Activated CD4-positive, alpha-beta T cell treated with anti-CD3 and anti-CD28 coated beads, Interleukin-2, Interleukin-4, amounts not matched to agents 100 ng/mL and 50 ng/mL, durations not matched to agents 16 hours and 8 hours (primary cell): ENCODE results near the gene TBC1D4.

ENCODE experiments used
- DNase-seq: peaks from one replicate; pipeline ENCODE4 v3.0.0-alpha.2; 2020; ENCODE audit warnings: low spot score

Gene TBC1D4

DNA sequence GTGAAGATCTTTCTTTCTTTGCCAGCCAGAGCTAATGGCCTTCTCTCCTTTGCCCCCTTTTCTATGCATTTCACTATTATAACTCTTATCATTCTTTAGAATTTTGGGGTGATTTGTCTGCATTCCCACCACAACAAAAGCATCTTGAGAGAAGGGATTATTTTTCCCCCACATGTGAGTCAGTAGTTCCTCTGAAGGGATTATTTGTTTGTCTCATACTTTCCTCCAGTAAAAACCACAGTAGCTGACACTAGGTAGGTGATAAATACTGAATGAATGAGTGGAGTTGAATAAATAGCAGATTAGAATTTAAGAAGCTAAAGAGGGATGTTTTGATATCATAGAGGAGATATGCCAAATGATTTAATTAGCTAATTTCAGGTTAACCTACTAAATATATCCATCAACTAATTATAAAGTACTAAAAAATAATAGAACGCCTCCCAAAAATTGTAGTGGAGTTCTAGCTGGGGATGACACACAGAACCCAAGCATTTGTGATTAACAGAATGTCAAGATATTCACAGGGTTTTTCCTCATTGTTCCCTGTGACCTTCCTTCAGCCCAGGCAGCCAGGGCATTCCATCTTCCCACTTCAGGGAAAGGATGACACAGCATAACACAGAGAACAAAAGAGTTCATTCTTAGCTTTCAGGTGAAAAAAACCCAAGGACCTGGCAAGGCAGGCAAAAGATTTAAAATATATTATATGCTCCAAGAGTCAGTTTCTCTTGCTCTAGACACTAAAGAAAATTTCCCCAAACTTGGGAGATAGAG is 3.5 kb upstream of the TBC1D4 start:
- DNase-seq: peak; percentile 17

GRCh38 chr13:75482820-75483079 is 781 bp upstream of the TBC1D4 start:
- no peak for DNase-seq

DNA sequence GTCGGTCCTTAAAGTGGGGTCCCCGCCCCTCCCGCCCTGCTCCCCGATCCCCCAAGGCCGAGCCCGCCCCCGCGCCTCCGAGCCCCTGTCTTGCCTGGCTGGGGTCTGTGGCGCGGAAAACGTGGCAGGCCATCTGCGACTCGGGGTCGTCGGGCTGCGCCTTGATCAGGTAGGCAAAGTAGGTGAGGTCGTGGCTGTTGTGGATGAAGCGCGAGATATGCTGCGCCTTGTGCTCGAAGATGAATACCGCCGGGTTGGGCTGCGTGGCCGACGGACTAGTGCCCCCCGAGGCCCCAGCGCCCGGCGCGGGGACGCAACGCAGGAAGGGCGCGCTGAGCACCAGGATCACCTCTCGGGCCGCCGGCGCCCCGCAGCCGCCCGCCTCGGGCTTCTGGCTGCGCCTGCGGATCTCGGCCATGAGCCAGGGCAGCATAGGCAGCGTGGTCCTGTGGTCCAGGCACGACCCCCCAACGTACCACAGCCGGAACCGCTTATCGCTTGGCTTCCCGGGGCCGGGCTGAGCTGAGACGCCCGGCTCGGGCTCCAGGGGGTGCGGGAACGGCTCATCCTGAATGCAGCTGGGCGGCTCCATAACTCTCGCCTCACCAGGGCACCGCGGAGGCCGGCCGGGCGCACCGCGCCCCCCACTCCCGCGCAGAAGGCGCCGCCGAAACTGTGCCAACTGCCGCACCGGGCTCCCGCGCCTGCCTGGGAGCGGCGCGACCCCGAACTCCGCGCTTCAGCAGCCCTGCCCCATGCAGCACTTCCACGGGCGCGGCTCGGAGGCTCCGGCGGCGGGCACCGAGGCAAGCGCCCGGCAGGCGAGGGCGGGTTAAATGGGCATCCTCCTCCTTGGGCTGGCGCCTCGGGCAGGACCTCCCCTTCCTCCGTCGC is 546 bp downstream of the TBC1D4 start:
- DNase-seq: no peak

- peak; percentile 46 for DNase-seq
Measured at GRCh38 chr13:75480671-75481175, 1.2 kb downstream of the TBC1D4 start.

DNA sequence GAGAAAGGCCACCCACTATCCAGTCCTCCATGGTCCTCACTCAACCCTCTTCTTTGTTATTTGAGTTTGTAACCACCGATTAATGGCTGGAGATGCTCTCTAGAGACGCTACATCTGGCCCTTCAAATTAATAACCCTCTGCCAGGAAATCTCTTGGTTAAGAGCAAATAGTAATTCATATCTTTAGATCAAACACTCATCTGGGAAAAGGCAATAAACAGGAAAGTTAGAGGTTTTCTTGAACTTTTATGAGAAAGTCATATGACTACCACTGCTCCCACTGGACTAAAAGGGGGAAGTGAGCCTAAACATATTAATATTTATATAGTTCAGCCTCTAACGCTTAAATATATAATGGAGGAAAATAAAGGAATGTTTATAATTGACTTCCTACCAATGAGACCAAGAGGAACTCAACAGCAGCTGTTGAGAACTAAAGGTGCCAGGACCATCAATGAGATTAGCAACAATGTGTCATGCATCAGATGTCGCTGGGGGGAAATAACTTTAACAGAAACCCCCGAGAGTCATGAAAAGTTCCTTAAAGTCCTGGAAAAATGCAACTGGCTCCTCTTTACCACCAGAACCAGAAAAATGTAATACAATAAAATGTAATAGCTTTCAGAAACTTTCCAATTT is 2.7 kb downstream of the TBC1D4 start:
- no peak for DNase-seq

GRCh38 chr13:75478659-75479058 is 3.3 kb downstream of the TBC1D4 start:
- DNase-seq: no peak

GRCh38 chr13:75474956-75475355 is 7.0 kb downstream of the TBC1D4 start:
- no peak for DNase-seq

DNA sequence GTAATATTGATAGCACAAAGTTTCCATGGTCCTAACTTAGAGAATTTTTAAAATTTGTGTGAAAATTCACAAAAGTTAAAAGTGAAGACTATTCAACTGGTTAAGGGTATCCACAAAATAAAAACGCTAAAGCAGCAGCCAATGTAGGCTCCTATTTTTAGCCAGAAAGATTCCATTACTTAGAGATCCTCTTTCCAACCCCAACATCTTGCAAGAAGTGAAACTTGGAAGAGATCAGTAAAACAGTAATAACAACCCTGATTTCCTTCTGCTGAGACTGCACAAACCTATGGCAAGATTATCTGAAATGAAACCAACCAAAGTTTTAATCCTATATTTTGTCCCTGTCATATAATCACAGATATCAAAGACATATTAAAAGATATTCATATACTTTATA is 8.5 kb downstream of the TBC1D4 start:
- DNase-seq: no peak

DNA sequence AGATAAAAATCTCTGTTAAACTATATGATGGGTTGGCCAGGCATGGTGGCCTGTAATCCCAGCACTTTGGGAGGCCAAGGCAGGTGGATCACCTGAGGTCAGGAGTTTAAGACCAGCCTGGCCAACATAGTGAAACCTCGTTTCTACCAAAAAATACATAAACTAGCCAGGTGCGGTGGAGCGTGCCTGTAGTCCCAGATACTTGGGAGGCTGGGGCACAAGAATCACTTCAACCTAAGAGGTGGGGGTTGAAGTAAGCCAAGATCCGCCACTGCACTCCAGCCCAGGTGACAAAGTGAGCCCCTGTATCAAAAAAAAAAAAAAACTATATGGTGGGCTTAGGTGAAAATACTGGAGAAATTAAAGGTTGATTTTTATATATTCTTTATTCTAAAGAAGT is 11.3 kb downstream of the TBC1D4 start:
- no peak for DNase-seq

DNA sequence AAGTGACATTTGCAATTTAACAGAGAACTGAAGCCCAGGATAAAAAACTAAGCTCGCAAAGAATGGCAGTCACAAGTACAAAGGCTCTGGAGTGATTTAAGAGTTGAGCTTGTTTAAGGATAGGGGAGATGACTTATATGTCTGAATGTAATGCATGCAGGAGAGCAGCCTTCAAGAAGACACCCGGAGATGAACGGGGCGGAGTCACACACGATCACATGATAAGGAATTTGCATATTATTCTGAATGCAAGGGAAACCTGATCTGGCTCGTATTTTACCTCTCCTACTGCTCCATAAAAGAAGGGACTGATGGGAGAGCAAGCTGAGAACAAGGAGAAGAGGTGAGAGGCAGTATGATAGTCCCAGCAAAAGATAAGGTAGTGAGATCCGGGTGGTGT is 12.9 kb downstream of the TBC1D4 start:
- no peak for DNase-seq

GRCh38 chr13:75468602-75469001 is 13.4 kb downstream of the TBC1D4 start:
- DNase-seq: no peak

- DNase-seq: no peak
Measured at GRCh38 chr13:75468098-75468497, 13.9 kb downstream of the TBC1D4 start.

DNA sequence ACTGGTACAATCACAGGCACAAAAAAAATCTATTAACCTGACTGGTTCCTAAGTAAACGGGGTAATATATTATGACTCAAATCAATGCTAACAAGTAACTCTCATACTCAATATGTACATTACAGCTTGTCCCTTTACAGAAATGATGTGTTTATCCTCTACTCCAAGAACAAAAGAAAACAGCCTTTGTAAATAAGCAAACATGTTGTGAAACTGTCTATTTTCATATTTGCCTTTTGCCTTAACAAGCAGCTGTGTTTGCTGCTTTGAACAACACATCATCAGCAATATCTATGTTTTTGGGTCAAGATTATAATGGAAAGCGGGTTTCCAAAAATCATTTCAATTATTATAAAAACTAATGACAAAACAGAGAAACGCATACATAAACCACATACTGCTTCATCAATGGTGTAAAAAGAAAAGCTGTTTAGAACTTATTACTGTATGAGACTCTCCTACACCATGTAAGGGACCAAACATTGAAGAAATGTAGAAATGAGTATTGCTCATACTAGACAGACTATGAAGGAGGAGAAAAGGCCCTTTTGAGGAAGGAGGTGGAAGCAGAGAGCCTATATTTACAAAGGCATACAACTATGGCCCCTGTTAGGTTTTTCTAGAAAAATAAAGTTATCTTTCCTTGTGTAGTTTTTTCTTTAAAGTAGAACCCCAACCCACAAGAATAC is 14.8 kb downstream of the TBC1D4 start:
- DNase-seq: no peak

- DNase-seq: no peak
Measured at GRCh38 chr13:75465236-75465635, 16.7 kb downstream of the TBC1D4 start.

DNA sequence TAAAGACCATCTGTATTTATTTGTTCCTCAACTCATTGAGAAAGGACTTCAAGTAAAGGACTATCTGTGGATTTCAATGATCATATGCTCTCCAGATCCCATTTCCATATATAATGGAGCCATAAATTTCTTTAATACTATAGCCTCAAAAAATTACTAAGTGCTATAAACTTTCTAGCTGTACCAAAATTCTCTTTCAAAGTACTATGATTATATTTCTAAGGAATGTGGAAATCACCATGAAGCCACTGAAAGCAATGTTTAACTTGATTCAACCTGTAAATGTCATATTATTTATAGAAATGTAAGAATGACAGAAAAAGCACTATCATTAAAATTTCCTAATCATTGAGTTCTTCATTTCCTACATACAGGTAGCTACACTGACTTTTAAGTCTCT is 20.7 kb downstream of the TBC1D4 start:
- DNase-seq: no peak

DNA sequence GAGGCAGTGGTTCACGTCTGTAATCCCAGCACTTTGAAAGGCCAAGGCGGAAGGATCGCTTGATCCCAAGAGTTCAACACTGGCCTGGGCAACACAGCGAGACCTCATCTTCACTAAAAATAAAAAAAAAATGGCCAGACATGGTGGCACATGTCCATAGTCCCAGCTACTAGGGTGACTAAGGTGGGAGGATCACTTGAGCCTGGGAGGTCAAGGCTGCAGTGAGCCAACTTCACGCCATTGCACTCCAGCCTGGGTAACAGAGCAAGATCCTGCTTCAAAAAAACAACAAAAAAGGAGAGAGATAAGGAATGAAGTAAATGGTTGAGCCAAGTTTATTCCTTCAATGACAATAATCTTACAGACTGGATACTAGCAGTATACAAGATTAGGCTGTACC is 21.3 kb downstream of the TBC1D4 start:
- DNase-seq: no peak

- no peak for DNase-seq
Measured at GRCh38 chr13:75458696-75459422, 23.1 kb downstream of the TBC1D4 start.

DNA sequence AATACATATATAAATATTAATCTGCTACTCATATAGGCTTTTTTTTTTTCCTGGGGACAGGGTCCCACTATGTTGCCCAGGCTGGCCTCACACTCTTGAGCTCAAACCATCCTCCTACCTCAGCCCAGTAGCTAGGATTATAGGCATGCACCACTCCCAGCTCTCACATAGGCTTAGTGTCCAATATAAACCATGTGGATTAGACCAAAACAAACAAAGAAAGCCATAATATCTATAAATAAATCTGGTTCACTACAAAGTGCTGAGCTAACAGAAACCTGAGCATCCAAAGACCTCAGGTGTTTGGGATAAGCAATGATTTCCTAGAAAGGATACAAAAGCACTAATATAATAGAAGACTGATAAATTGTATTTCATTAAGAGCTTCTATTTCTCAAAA is 26.0 kb downstream of the TBC1D4 start:
- no peak for DNase-seq

DNA sequence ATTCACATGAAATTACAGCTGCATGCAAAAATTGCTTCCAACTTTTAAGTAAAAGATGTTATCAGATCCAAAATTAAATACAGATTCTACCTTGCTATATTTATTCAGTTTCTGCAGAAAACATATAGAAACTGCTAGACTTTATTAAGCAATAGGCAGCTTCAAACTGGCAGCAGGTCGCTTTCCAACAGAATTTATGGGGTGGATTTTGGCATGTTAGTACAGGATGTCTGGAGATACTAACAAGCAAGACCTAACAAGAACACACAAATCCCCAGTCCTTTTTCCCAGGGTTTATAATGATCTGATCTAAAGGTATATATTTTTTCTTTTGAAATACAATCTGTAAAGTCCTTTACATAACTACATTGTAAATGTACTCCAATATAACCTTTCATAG is 27.5 kb downstream of the TBC1D4 start:
- no peak for DNase-seq

- no peak for DNase-seq
Measured at GRCh38 chr13:75452564-75452963, 29.4 kb downstream of the TBC1D4 start.

DNA sequence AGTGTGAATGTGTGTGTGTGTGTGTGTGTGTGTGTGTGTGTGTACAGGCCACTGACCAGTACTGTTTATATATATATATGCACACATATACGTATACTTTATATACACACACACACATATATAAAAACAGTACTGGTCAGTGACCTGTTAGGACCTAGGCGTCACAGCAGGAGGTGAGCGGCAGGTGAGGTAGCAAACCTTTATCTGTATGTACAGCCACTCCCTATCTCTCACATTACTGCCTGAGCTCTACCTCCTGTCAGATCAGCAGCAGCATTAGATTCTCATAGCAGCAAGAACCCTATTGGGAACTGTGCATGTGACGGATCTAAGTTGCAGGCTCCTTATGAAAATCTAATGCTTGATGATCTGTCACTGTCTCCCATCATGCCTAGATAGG is 34.5 kb downstream of the TBC1D4 start:
- DNase-seq: no peak

- DNase-seq: no peak
Measured at GRCh38 chr13:75446874-75447273, 35.1 kb downstream of the TBC1D4 start.
